HG03342 (cell line): Measurements from ENCODE around the gene WWOX.

Experiments used
- ATAC-seq: cut with Tn5 transposase; IDR thresholded peaks from one replicate; pipeline ENCODE4 v1.9.1; 2021; ENCODE audit warnings: mild to moderate bottlenecking, moderate library complexity; ENCODE audit not compliant: unreplicated experiment

Gene WWOX

DNA sequence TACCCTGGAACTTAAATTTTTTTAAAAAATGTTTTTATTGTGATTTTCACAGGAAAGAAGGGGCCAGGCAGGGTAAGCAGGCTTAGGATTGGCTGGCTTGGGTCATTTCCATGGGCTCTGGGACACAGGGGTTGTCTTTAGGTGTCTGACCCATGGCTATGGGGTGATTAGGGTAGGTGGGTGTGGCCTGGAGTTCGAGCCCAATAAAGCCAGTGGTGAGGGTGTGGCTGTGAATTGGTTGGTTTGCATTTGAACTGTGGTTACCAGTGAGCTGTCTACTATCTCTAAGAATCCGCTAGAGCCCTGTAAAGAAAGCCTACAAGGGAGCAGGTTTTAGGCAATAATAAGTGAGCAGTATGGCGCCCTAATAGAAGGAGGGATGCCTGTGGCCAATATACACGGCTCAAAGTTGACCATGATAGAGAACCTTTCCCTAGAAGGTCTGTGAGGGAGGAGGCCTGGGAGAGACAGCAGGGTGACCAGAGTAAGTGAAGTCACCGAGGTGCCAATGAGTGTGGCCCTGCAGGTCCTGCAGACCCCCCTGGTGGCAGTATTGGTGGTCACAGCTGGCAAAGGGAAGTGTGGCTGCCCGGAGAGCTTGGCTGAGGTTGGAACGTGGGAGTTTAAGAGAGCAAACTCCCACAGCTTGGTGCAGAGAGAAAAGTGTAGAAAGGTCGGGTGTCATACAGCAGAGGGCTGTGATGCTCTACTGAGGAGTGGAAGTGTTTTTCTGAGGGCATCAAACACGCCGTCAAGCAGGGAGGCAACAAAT is 454.0 kb downstream of the WWOX start:
- ATAC-seq = no peak

DNA sequence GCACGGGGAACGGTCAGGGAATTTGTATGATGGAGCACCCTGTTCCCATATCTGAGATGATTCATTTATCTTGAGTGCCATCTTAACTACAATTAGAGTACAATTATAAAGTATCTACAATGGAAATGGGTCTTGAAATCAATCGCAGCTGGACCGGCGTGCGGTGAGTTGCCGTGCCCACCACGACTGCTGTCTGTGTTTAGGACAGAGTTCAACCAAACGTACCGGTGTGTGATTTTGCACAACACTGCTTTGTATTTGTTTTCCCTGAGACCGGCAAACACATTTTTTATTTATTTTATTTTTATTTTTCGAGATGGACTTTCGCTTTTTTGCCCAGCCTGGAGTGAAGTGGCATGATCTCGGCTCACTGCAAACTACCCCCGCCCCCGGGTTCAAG is 457.0 kb downstream of the WWOX start:
- ATAC-seq = no peak

GRCh38 chr16:78560997-78561396 is 461.5 kb downstream of the WWOX start:
- no peak for ATAC-seq

GRCh38 chr16:78562111-78562510 is 462.7 kb downstream of the WWOX start:
- no peak for ATAC-seq

GRCh38 chr16:78562650-78563049 is 463.2 kb downstream of the WWOX start:
- ATAC-seq = no peak

GRCh38 chr16:78563905-78564304 is 464.5 kb downstream of the WWOX start:
- no peak for ATAC-seq

GRCh38 chr16:78566397-78567073 is 467.1 kb downstream of the WWOX start:
- no peak for ATAC-seq

DNA sequence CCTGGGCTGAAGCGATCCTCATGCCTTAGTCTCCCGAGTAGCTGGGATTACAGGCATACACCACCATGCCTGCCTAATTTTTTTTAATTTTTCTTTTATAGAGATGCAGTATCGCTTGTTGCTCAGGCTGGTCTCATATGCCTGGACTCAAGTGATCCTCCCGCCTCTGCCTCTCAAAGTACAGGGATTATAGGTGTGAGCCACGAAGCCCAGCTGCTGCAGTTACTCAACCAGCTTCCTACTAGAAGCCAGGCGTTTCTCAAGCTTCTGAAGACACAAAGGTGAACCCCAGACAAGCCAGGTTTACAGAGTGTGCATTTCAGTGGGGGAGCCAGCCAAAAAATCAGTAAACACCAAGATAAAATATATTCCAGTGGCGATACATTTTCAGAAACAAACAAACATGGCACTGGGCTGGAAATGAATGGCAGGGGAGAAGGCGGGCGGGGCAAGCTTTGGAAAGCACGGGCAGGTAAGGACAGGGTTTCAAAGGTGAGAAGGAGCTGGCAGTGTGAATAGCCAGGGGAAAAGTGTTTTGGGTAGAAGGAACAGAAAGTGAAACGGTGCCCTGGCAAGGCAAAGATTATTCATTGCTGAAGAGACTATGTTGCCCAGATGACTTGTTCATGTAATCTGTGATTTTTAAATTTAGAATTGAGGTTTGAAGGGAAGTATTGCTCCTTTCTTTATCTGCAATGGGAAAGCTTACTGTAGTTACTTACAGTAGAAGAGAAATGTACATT is 471.1 kb downstream of the WWOX start:
- ATAC-seq = no peak

DNA sequence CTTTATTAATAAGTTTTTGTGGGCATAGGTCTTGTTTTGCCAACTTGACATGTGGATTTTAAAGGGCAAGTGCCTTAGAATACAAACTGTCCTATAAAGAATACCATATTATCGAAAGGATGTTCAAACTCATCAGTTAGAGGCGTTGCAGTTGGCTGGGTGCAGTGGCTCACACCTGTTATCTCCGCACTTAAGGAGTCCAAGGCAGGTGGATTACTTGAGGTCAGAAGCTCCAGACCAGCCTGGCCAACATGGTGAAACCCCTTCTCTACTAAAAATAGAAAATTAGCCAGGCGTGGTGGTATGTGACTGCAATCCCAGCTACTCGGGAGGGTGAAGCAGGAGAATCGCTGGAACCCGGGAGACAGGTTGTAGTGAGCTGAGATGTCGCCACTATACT is 472.0 kb downstream of the WWOX start:
- no peak for ATAC-seq

GRCh38 chr16:78571898-78572358 is 472.5 kb downstream of the WWOX start:
- no peak for ATAC-seq

GRCh38 chr16:78574571-78574970 is 475.1 kb downstream of the WWOX start:
- ATAC-seq = no peak

- no peak for ATAC-seq
Observed at GRCh38 chr16:78576941-78577340, 477.5 kb downstream of the WWOX start.

DNA sequence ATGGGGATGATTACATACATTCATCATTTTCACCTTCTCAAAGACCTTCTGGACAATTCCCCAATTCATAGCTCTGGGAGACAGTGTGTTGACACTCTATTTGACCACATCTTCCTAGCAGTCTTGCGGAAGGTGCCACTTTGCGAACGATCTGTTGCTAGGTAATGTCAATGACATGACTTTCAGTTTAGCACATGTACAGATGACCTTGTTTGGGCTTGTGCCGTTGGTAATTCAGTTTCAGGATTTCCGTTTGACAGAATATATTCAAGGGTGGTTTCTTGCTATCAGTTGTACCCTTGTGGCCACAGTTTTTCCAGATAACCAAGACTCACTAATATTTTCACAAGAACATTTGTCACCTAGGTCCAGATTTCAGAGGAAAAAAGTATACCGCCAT is 478.2 kb downstream of the WWOX start:
- ATAC-seq = no peak

DNA sequence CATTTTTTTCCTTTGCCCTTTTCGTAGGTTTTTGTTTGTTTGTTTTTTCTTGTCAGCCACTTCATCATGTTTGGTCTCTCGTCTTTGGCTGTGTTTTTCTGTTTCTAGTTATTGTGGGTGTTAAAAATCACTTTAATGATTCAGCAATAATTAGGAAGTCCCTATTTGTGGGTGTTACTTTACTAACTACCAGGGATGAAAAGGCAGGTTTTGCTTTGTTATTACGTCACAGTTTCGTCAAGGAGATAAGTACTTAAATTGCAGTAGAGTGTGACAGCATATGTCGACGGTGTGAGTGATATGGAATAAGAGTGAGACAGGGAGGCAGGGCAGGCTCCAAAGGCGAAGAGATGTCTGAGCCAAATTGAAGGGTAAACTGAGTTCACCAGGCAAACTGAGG is 479.6 kb downstream of the WWOX start:
- ATAC-seq = no peak

DNA sequence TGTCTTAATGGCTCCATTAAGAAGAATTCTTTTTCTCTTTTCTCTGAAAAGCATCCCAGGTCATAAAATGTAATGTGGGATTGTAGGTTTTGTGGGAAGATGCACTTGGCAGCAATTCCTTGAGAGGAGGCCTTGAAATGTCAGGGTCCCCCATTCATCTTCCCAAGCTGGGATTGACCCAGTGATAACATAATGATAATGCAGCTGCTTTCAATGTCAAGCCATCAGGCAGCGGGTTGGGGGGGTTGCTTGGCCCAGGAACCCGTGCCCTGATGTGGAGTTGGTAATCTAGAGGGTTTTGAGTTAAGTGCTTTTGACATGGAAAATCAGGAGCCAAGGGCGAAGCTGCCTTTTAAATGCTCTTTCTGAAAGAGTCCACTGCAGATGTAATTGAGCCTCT is 484.0 kb downstream of the WWOX start:
- no peak for ATAC-seq

DNA sequence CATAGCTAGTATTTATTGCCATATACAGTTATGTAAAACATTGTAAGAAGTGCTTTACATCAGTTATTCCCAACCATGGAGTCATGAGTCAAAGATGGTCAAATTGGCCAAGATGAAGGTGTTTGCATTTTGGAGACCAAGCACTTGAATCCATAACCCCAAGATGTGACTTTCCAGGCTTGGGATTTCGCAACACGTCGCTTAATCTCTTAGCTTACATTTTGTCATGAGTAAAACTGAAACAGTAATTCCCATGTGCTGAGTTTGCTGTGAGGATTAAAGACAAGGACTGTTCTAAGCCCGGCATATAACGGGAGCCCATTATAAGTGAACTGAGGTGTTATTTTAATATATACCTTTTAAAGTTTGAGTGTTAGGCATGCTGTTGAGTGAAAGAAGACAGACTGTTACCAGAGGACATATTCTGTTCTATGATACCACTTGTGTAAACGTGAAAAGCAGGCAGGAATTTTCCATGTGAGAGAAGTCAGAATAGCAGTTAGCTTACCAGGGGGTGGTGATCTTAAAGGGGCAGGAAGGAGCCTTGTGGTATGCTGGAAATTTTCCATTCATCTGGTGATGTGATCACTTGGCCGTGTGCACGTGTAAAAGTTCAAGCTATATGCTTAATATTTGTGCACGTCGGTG is 484.9 kb downstream of the WWOX start:
- no peak for ATAC-seq

DNA sequence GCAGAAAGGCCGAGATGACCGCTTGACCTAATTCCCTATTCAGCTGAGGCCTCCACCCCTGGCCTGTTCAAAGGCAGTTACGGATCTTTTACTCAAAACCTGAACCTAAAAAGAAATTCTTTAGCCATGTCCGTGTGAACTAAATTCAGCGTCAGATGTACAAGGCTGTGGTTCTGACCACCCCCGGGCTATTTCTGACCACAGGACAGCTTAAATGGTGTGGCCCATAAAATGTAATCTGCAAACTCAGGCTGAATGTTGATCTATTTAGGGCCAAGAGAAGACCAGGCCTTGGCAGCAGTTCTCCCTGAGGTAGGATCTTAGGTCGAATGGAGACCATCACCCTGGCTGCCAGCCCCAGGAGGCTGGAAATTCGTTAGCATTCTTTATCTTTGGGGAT is 485.5 kb downstream of the WWOX start:
- no peak for ATAC-seq

- ATAC-seq = no peak
Observed at GRCh38 chr16:78589331-78589730, 489.9 kb downstream of the WWOX start.

DNA sequence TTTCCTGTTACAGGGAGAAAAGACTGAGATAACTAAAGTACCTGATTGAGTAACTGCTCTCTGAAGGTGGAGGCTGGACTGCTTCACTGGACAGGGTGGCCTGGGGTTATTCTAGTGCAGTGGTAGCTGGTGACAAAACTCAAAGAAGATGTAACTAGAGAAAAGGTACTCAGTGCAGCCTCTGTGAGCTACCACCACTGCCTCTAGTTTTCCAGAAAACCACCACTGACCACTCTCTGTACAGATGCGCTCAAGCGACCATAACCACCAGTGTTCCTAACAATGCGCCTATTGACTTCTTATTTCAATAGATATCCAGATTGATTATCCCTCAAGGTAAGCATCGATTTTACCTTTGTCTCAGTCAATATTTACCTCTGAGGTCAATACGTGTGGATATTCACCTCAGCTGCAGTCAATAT is 492.2 kb downstream of the WWOX start:
- ATAC-seq = no peak

GRCh38 chr16:78592111-78592510 is 492.7 kb downstream of the WWOX start:
- ATAC-seq = no peak

DNA sequence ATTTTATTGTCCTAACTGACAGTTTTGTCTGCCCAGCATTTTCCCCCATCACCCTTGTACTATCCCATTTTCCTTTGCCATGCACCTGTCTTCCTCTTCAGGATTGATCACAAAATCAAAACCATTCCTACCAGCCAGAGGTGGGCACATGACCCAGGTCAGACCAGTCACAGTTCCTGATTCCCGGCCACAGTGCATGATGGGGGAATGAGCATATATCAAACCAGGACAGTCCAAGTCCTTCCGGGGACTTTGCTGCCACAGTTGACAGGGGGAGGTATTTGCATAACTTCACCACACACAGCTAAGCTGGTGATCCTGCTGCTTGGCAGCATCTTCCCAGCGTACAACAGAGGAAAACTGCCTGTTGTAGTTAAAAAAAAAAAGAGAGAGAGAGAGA is 493.9 kb downstream of the WWOX start:
- ATAC-seq = no peak
